ENCODE data around the gene PANK1.

Gene PANK1

DNA sequence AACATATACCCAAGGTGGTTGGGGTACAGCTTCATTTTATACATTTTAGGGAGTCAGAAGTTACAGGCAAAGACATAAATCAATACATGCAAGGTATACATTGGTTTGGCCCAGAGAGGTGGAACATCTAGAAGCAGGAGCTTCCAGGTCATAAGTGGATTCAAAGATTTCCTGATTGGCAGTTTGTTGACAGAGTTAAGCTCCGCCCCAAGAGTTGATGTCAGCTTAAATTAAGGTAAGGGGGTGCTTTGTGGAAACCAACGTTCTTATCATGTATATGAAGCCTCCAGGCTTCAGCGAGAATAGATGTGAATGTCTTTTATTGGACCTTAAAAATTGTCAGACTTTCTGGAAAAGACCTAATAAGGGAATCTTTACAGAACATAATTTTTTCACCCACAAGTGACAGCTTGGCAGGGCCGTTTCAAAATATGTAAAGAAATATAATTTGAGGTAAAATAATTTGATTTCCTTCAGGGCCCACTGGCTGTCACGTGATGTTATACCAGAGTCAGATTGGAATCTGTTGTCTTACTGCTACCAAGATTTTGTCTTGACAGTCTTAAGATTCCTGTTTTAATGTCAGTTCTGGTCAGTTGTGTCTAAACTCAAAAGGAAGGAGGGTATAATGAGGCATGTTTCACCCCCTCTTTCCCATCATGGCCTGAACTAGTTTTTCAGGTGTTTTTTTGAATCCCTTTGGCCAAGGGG lies 6.3 kb upstream of the PANK1 start:
- H3K27ac ChIP-seq (ENCODE audit: low read length), result peak overlapping the region; percentile 11
- no peaks in the 10 kb centered on the region for H3K36me3 ChIP-seq (ENCODE audit: insufficient read depth, low read depth, low read length)

DNA sequence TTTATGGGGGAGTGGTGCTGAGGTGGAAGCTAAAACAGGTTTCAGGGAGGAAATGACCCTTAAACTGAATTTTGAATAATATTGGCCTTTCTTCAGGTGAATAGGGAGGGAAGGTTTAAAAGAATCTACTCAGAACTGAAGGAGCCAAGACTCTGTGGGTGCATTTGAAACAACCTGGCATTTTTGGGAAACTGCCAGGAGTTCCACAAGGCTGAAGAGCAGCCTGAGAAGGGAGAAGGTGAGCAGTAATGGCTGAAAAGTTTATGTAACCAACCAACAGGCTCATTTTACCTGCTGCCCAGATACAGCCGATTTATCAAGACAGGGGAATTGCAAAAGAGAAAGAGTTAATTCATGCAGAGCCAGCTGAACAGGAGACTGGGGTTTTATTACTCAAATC lies 4.0 kb upstream of the PANK1 start:
- H3K36me3 ChIP-seq (ENCODE audit: insufficient read depth, low read depth, low read length), result no peaks in the 10 kb centered on the region
- no peak overlapping the region for H3K9ac ChIP-seq (ENCODE audit: low read depth, low read length)
- H3K27me3 ChIP-seq (ENCODE audit: insufficient read depth, low read length), result no peaks in the 10 kb centered on the region
- H3K4me3 ChIP-seq (ENCODE audit: low read length), result no peak overlapping the region
- H3K27ac ChIP-seq (ENCODE audit: low read length), result no peak overlapping the region
- peaks cover 7% of the 10 kb centered on the region for H3K4me1 ChIP-seq (ENCODE audit: insufficient read depth, low read length)
- no peaks in the 10 kb centered on the region for H3K9me3 ChIP-seq (ENCODE audit: insufficient read depth, low read depth, low read length)

More for the DNA sequence above, 6.3 kb upstream of the PANK1 start:
- Histone ChIP-seq H3K4me3 (ENCODE audit: low read length) (no peak overlapping the region), H3K4me1 (ENCODE audit: insufficient read depth, low read length) (no peaks in the 10 kb centered on the region; the same call in 1 of the 2 replicates), H3K9ac (ENCODE audit: low read depth, low read length) (peak overlapping the region; percentile 8; the same call in 1 of the 2 replicates), H3K9me3 (ENCODE audit: insufficient read depth, low read depth, low read length) (no peaks in the 10 kb centered on the region; the same call in 1 of the 2 replicates), H3K27me3 (ENCODE audit: insufficient read depth, low read length) (no peaks in the 10 kb centered on the region)

DNA sequence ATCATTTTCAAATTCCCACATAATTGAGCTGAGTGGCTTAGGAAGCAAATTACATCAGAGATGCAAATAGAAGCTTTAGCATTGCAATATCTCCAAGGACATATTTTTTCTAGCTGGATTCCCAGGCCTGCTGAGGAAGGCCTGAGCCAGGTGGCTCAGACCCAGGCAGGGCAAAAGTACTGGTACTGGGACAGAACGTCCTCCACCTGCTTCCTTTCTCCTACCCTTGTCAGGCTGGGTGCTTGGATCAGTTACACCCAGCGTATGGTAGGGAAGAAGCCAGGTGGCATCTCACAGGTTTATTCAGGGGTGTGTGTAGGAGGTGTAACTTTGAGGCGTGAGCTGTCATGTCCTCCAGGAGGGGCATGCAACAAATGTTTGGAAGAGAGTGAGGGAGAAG lies 3.0 kb upstream of the PANK1 start:
- Histone ChIP-seq H3K4me3 (ENCODE audit: low read length) (no peak overlapping the region), H3K9me3 (ENCODE audit: insufficient read depth, low read depth, low read length) (no peaks in the 10 kb centered on the region), H3K27me3 (ENCODE audit: insufficient read depth, low read length) (no peaks in the 10 kb centered on the region), H3K9ac (ENCODE audit: low read depth, low read length) (no peak overlapping the region), H3K36me3 (ENCODE audit: insufficient read depth, low read depth, low read length) (no peaks in the 10 kb centered on the region), H3K4me1 (ENCODE audit: insufficient read depth, low read length) (peaks cover 8% of the 10 kb centered on the region), H3K27ac (ENCODE audit: low read length) (no peak overlapping the region)

GRCh38 chr10:89646889-89647657 lies 2.0 kb upstream of the PANK1 start:
- no peak overlapping the region for H3K9ac ChIP-seq (ENCODE audit: low read depth, low read length)
- H3K4me1 ChIP-seq (ENCODE audit: insufficient read depth, low read length), result peaks cover 15% of the 10 kb centered on the region
- H3K36me3 ChIP-seq (ENCODE audit: insufficient read depth, low read depth, low read length), result no peaks in the 10 kb centered on the region
- H3K9me3 ChIP-seq (ENCODE audit: insufficient read depth, low read depth, low read length), result no peaks in the 10 kb centered on the region
- H3K4me3 ChIP-seq (ENCODE audit: low read length), result no peak overlapping the region
- H3K27me3 ChIP-seq (ENCODE audit: insufficient read depth, low read length), result no peaks in the 10 kb centered on the region
- H3K27ac ChIP-seq (ENCODE audit: low read length), result no peak overlapping the region

DNA sequence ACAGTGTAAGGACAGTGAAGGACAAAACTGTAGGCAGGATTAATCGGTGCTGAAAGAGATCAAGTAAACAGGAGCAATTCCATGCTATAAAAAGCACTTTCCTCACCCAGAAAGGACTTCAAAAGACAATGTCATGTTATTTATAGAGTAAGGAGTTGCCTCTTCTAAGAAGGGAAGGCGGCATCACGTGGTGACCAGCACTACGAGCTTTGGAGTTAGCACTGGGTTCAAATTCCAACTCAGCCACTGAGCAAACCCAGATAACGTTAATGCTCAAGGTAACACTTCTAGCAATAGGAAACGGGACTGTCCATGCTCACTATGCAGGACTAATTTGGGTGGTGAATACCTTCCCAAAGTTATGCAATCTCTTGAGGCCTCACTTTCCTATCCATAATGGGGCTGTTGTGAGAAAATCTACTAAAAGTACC lies 715 bp upstream of the PANK1 start:
- H3K9me3 ChIP-seq (ENCODE audit: insufficient read depth, low read depth, low read length), result no peaks in the 10 kb centered on the region
- H3K27me3 ChIP-seq (ENCODE audit: insufficient read depth, low read length), result no peaks in the 10 kb centered on the region
- no peaks in the 10 kb centered on the region for H3K36me3 ChIP-seq (ENCODE audit: insufficient read depth, low read depth, low read length)
- peak overlapping the region; percentile 90 for H3K9ac ChIP-seq (ENCODE audit: low read depth, low read length)
- H3K4me1 ChIP-seq (ENCODE audit: insufficient read depth, low read length), result peaks cover 15% of the 10 kb centered on the region
- H3K4me3 ChIP-seq (ENCODE audit: low read length), result peak overlapping the region; percentile 81
- H3K27ac ChIP-seq (ENCODE audit: low read length), result peak overlapping the region; percentile 94

DNA sequence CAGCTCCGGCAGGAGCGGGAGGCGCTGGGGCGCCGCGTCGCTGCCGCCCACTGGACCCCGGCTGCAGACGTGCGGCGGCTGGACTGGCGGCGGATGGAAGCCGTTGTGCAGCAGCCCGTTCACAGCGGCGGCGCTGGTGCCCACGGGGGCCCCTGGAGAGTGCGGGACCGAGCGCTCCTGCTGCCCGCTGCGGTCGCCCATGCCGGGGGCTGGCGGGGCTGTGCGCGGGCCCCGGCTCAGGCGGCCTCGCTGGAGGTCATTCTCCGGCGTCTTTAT lies 413 bp downstream of the PANK1 start:
- peak overlapping the region; percentile 90 for H3K9ac ChIP-seq (ENCODE audit: low read depth, low read length)
- no peaks in the 10 kb centered on the region for H3K36me3 ChIP-seq (ENCODE audit: insufficient read depth, low read depth, low read length)
- H3K27ac ChIP-seq (ENCODE audit: low read length), result peak overlapping the region; percentile 59
- H3K4me3 ChIP-seq (ENCODE audit: low read length), result peak overlapping the region; percentile 81
- H3K4me1 ChIP-seq (ENCODE audit: insufficient read depth, low read length), result peaks cover 15% of the 10 kb centered on the region
- no peaks in the 10 kb centered on the region for H3K9me3 ChIP-seq (ENCODE audit: insufficient read depth, low read depth, low read length)
- no peaks in the 10 kb centered on the region for H3K27me3 ChIP-seq (ENCODE audit: insufficient read depth, low read length)

DNA sequence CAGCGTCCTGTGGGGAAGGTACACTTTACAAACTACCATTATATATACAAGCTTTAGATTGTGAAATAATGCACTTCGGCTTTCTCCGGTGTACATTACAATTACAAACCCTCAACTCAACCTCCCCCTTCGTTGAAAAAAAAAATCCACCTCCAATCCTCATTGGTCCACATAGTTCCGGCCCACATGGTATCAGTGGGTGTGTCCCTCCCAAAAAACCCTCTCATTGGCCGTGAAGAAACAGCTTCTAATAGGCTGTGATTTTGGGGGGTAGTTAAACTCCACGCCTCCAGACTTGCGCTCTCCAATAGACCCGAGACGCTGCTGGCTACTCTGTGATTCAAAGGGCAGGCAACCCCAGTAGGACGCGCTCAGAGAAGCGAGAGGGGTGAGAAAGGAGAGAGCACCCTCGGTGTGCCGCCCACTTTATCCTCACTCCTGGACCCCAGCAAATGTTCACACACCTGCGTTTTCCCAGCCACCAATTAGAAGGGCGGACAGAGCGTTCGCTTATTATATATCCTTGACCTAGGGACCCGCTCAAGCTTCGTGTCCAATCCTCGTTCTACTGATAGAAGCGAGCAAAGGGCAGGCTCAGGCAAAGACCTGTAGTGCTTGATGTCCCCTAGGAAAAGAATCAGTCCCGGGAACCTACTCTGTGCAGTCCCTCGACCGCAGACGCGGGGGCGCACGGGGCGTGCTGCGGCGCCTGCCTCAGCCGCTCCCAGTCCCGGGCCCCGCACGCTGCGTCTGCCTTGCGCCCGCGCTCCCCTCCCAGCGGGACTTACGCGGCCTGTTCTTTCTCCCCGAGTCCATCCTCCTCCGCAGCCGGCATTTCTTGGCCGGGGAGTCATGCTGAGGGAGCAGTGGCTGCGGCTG lies 991 bp downstream of the PANK1 start:
- Histone ChIP-seq H3K27ac (ENCODE audit: low read length) (peak overlapping the region; percentile 59), H3K36me3 (ENCODE audit: insufficient read depth, low read depth, low read length) (peaks cover 2% of the 10 kb centered on the region; the same call in 1 of the 2 replicates)

DNA sequence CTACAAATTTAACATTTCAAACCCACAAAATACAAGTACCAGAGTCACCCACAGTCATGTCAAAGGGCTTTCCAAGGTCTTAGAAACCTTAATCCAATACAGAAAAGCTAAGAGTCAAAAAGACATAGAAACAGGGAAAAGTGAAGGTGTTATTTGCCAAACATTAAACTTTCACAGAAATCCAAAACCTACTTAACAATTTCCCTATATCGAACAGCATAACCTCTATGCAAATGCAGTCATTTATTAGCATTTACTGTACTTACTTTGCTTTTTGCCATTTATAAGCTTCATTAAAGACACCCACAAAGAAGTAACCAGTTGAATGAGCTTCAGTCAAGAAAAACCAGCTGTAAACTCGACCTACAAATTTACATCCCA lies 1.6 kb downstream of the PANK1 start:
- Histone ChIP-seq H3K9ac (ENCODE audit: low read depth, low read length) (peak overlapping the region; percentile 76; the same call in 1 of the 2 replicates), H3K36me3 (ENCODE audit: insufficient read depth, low read depth, low read length) (peaks cover 8% of the 10 kb centered on the region; the same call in 1 of the 2 replicates), H3K27ac (ENCODE audit: low read length) (no peak overlapping the region), H3K9me3 (ENCODE audit: insufficient read depth, low read depth, low read length) (no peaks in the 10 kb centered on the region), H3K27me3 (ENCODE audit: insufficient read depth, low read length) (no peaks in the 10 kb centered on the region), H3K4me1 (ENCODE audit: insufficient read depth, low read length) (peaks cover 15% of the 10 kb centered on the region), H3K4me3 (ENCODE audit: low read length) (peak overlapping the region; percentile 81)

More for the DNA sequence above, 991 bp downstream of the PANK1 start:
- Histone ChIP-seq H3K9ac (ENCODE audit: low read depth, low read length) (peak overlapping the region; percentile 90), H3K4me3 (ENCODE audit: low read length) (peak overlapping the region; percentile 81), H3K9me3 (ENCODE audit: insufficient read depth, low read depth, low read length) (no peaks in the 10 kb centered on the region), H3K4me1 (ENCODE audit: insufficient read depth, low read length) (peaks cover 15% of the 10 kb centered on the region), H3K27me3 (ENCODE audit: insufficient read depth, low read length) (no peaks in the 10 kb centered on the region)

- Histone ChIP-seq H3K4me1 (ENCODE audit: insufficient read depth, low read length) (peaks cover 15% of the 10 kb centered on the region), H3K4me3 (ENCODE audit: low read length) (peak overlapping the region; percentile 81), H3K36me3 (ENCODE audit: insufficient read depth, low read depth, low read length) (peaks cover 16% of the 10 kb centered on the region; the same call in 1 of the 2 replicates), H3K9me3 (ENCODE audit: insufficient read depth, low read depth, low read length) (no peaks in the 10 kb centered on the region), H3K27ac (ENCODE audit: low read length) (no peak overlapping the region), H3K27me3 (ENCODE audit: insufficient read depth, low read length) (no peaks in the 10 kb centered on the region), H3K9ac (ENCODE audit: low read depth, low read length) (peak overlapping the region; percentile 76; the same call in 1 of the 2 replicates)
Measured at GRCh38 chr10:89642193-89642592, 2.8 kb downstream of the PANK1 start.

DNA sequence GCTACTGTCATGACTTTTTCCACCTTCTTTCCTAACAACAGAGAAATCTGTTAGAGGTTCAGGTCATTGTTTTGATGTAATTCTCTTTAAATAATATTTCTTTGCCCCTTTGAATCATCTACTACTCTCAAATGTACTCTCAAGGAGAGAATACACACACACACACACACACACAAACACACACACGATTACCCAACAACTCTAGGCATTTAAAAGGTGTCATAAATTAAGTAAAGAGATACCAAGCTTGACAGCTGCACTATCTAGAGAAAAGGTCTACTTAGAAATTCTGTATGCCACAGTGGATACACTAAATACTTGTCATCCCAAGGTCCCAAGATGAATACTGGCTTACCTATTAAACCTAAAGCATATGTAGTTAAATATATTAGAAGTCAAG lies 4.8 kb downstream of the PANK1 start:
- no peaks in the 10 kb centered on the region for H3K9me3 ChIP-seq (ENCODE audit: insufficient read depth, low read depth, low read length)
- H3K4me3 ChIP-seq (ENCODE audit: low read length), result no peak overlapping the region
- H3K9ac ChIP-seq (ENCODE audit: low read depth, low read length), result no peak overlapping the region
- H3K4me1 ChIP-seq (ENCODE audit: insufficient read depth, low read length), result peaks cover 8% of the 10 kb centered on the region; the same call in 1 of the 2 replicates
- H3K36me3 ChIP-seq (ENCODE audit: insufficient read depth, low read depth, low read length), result peaks cover 21% of the 10 kb centered on the region
- no peak overlapping the region for H3K27ac ChIP-seq (ENCODE audit: low read length)
- H3K27me3 ChIP-seq (ENCODE audit: insufficient read depth, low read length), result no peaks in the 10 kb centered on the region

- Histone ChIP-seq H3K27ac (ENCODE audit: low read length) (no peak overlapping the region), H3K36me3 (ENCODE audit: insufficient read depth, low read depth, low read length) (peaks cover 28% of the 10 kb centered on the region), H3K27me3 (ENCODE audit: insufficient read depth, low read length) (no peaks in the 10 kb centered on the region), H3K9ac (ENCODE audit: low read depth, low read length) (no peak overlapping the region), H3K4me1 (ENCODE audit: insufficient read depth, low read length) (peaks cover 8% of the 10 kb centered on the region; the same call in 1 of the 2 replicates), H3K9me3 (ENCODE audit: insufficient read depth, low read depth, low read length) (no peaks in the 10 kb centered on the region), H3K4me3 (ENCODE audit: low read length) (no peak overlapping the region)
Measured at GRCh38 chr10:89639326-89639725, 5.7 kb downstream of the PANK1 start.

All from iPS-20b (cell line).